ENCODE measurements around the gene PRIM1. TPM values are rescaled to one million over a fixed set of nuclear protein-coding genes. Genes with fewer than 3 reads are reported as not detected.
"Not testable (repeated sequence)": the region's sequence is repeated elsewhere in the genome, so short reads cannot be mapped to it uniquely, and the experiment has no call there.

PRIM1 gene
- total RNA-seq, 1 experiment from 2014 or later = 26.3 TPM

DNA sequence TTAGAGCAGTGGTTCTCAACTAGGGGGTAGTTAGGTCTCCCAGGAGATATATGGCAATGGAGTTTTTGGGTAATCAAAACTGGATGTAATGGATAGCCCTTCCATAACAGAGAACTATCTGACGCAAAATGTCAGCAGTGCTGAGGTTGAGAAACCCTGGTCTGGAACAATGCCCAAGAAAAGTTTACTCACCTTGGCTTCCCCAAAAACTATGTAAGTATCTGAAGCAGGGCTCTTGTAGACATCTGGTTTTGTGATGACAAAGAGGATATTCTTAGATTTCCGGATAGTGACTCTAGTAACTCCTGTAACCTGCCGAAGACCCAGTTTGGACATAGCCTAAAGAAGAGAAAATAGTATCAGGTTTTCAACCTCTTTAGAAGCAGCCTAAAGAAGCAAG lies 38.8 kb downstream of the PRIM1 start:
- H3K4me2 ChIP-seq (ENCODE audit: low read depth, low read length, poor library complexity, severe bottlenecking) = no peak overlapping the region
- no peak overlapping the region for H3K9ac ChIP-seq (ENCODE audit: low read length)
- H3K27ac ChIP-seq (ENCODE audit: low read length) = no peak overlapping the region
- H3K36me3 ChIP-seq (ENCODE audit: insufficient read depth, low read length) = peaks cover 39% of the 10 kb centered on the region
- H3K27me3 ChIP-seq (ENCODE audit: low read length) = no peaks in the 10 kb centered on the region
- H3K4me1 ChIP-seq (ENCODE audit: low read length) = peaks cover 19% of the 10 kb centered on the region
- H2AFZ ChIP-seq (ENCODE audit: low read length) = no peak overlapping the region
- H3K9me3 ChIP-seq (ENCODE audit: low read length) = no peaks in the 10 kb centered on the region
- DNase-seq = no peak
- H3K9me2 ChIP-seq (replicated peaks; ENCODE audit: insufficient read depth, low read length) = no peaks in the 10 kb centered on the region
- H4K20me1 ChIP-seq (ENCODE audit: insufficient read depth, low read depth, low read length) = peaks cover 37% of the 10 kb centered on the region
- H3K79me2 ChIP-seq (ENCODE audit: low read length) = no peaks in the 10 kb centered on the region; the same call in 1 of the 2 replicates
- H3K4me3 ChIP-seq (ENCODE audit: low read length) = no peak overlapping the region

DNA sequence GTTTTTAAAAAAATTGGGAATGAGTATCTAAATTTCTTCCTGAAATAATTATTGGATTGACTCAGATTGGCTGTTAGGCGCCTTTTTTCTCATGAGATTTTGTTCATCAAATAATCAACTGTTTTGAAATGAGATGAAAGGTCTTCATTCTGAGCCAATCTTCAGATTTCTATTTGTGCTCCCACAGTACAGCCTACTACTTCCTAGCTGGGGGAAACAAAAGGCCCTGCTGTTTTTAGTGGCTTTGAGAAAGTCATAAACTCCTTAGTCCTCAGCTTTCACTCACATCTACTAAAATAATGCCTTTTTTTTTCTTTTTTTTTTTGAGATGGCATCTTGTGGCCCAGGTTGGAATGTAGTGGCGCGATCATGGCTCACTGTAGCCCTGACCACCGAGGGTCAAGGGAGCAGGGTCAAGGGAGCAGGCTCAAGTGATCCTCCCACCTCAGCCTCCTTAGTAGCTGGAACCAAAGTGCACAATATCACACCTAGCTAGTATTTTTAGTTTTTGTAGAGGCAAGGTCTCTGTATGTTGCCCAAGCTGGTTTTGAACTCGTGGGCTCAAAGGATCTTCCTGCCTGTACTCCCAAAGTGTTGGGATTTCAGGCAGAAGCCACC lies 42.3 kb downstream of the PRIM1 start:
- Histone ChIP-seq H3K36me3 (ENCODE audit: insufficient read depth, low read length) (peaks cover 29% of the 10 kb centered on the region), H3K27ac (ENCODE audit: low read length) (no peak overlapping the region), H3K79me2 (ENCODE audit: low read length) (no peaks in the 10 kb centered on the region), H4K20me1 (ENCODE audit: insufficient read depth, low read depth, low read length) (peaks cover 11% of the 10 kb centered on the region), H3K9me2 (replicated peaks; ENCODE audit: insufficient read depth, low read length) (no peaks in the 10 kb centered on the region), H3K4me2 (ENCODE audit: low read depth, low read length, poor library complexity, severe bottlenecking) (no peak overlapping the region), H3K9ac (ENCODE audit: low read length) (no peak overlapping the region), H3K9me3 (ENCODE audit: low read length) (no peaks in the 10 kb centered on the region), H2AFZ (ENCODE audit: low read length) (no peak overlapping the region), H3K4me1 (ENCODE audit: low read length) (no peaks in the 10 kb centered on the region), H3K4me3 (ENCODE audit: low read length) (no peak overlapping the region), H3K27me3 (ENCODE audit: low read length) (no peaks in the 10 kb centered on the region)
- no peak for DNase-seq

DNA sequence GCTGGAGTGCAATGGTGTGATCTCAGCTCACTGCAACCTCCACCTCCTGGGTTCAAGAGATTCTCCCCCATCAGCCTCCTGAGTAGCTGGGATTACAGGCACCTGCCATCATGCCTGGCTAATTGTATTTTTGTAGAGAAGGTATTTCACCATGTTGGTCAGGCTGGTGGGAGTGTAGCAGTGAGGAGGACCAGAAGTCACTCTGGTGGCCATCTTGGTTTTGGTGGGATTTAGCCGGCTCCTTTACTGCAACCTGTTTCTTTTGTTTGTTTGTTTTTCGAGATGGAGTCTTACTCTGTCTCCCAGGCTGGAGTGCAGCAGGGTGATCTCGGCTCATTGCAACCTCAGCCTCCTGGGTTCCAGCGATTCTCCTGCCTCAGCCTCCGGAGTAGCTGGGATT lies 47.6 kb downstream of the PRIM1 start:
- H3K9me3 ChIP-seq (ENCODE audit: low read length); DNase-seq; H3K9me2 ChIP-seq (replicated peaks; ENCODE audit: insufficient read depth, low read length); H3K27ac ChIP-seq (ENCODE audit: low read length); H3K4me1 ChIP-seq (ENCODE audit: low read length); H3K79me2 ChIP-seq (ENCODE audit: low read length); H3K4me2 ChIP-seq (ENCODE audit: low read depth, low read length, poor library complexity, severe bottlenecking); H4K20me1 ChIP-seq (ENCODE audit: insufficient read depth, low read depth, low read length); H3K9ac ChIP-seq (ENCODE audit: low read length); H3K27me3 ChIP-seq (ENCODE audit: low read length); H3K36me3 ChIP-seq (ENCODE audit: insufficient read depth, low read length); H2AFZ ChIP-seq (ENCODE audit: low read length); H3K4me3 ChIP-seq (ENCODE audit: low read length): not testable (repeated sequence)

DNA sequence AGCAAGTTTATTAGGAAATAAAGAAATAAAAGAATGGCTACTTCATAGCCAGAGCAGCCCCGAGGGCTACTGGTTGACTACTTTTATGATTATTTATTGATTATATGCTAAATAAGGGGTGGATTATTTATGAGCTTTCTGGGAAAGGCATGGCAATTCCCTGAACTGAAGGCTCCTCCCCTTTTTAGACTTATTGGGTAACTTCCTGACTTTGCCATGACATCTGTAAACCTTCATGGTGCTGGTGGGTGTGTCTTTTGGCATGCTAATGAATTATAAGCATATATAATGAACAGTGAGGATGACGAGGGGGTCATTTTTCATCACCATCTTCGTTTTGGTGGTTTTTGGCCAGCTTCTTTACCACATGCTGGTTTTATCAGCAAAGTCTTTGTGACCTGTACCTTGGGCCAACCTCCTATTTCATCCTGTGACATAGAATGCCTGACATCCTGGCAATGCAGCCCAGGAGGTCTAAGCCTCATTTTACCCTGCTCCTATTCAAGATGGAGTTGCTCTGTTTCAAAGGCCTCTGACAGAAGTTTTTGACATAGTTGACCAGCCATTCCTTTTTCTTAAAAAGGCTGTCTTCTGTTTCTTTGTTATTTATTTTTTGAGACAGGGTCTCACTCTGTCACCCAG lies 53.0 kb downstream of the PRIM1 start:
- Histone ChIP-seq H3K4me3 (ENCODE audit: low read length) (no peak overlapping the region), H3K4me1 (ENCODE audit: low read length) (peaks cover 4% of the 10 kb centered on the region; the same call in 1 of the 2 replicates), H3K27ac (ENCODE audit: low read length) (no peak overlapping the region), H2AFZ (ENCODE audit: low read length) (no peak overlapping the region), H3K36me3 (ENCODE audit: insufficient read depth, low read length) (no peaks in the 10 kb centered on the region), H3K9me3 (ENCODE audit: low read length) (no peaks in the 10 kb centered on the region), H3K9me2 (replicated peaks; ENCODE audit: insufficient read depth, low read length) (no peaks in the 10 kb centered on the region), H3K27me3 (ENCODE audit: low read length) (no peaks in the 10 kb centered on the region), H3K9ac (ENCODE audit: low read length) (no peak overlapping the region), H3K79me2 (ENCODE audit: low read length) (no peaks in the 10 kb centered on the region), H3K4me2 (ENCODE audit: low read depth, low read length, poor library complexity, severe bottlenecking) (no peak overlapping the region), H4K20me1 (ENCODE audit: insufficient read depth, low read depth, low read length) (no peaks in the 10 kb centered on the region)
- peak; percentile 39 for DNase-seq

DNA sequence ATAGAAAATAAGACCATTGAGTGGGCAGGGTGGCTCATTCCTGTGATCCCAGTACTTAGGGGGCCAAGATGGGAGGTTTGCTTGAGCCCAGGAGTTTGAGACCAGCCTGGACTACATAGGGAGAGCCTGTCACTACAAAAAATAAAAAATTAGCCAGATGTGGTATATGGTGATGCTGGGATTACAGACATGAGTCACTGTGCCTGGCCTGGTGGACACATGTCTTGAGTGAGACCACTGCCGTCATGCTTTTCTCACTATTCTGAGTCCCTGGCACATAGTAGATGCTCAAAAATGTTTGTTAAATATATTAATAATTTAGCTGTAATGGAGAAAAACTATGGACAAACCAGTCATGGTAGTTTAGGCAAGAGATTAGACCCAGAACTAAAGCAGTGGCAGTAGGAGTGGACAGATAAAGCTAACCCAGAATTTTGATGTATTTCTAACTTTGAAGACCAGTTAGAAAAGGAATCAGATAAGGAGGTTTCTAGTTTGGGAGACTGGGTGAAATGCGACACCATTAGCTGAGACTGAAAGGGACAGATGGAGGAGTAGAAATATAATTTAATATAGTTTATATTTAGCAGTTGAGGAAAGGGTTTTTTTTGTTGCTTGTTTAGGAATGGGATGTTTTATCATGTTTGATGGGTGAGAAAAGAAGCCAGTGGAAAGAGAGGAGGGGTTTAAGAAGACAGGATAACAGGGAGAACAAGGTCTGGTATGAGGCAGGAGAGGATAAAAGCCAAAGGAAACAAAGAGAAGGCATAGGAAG lies 56.6 kb downstream of the PRIM1 start:
- H4K20me1 ChIP-seq (ENCODE audit: insufficient read depth, low read depth, low read length) = no peaks in the 10 kb centered on the region

DNA sequence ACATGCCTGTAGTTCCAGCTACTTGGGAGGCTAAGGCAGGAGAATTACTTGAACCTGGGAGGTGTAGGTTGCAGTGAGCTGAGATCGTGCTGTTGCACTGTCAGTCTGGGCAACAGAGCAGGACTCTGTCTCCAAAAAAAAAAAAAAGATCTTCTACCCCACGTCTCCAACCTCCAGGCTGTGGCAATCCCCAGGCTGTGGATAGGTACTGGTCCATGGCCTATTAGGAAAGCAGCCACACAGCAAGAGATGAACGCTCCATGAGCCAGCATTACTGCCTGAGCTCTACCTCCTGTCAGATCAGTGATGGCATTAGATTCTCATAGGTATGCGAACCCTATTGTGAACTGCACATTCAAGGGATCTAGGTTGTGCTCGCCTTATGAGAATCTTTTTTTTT lies 58.0 kb downstream of the PRIM1 start:
- DNase-seq = no peak
- no peak overlapping the region for H3K27ac ChIP-seq (ENCODE audit: low read length)
- H3K27me3 ChIP-seq (ENCODE audit: low read length) = no peaks in the 10 kb centered on the region
- no peaks in the 10 kb centered on the region for H3K9me2 ChIP-seq (replicated peaks; ENCODE audit: insufficient read depth, low read length)
- no peaks in the 10 kb centered on the region for H4K20me1 ChIP-seq (ENCODE audit: insufficient read depth, low read depth, low read length)
- H3K79me2 ChIP-seq (ENCODE audit: low read length) = peaks cover 2% of the 10 kb centered on the region; the same call in 1 of the 2 replicates
- H3K4me3 ChIP-seq (ENCODE audit: low read length) = no peak overlapping the region
- no peaks in the 10 kb centered on the region for H3K36me3 ChIP-seq (ENCODE audit: insufficient read depth, low read length)
- H3K4me1 ChIP-seq (ENCODE audit: low read length) = peaks cover 3% of the 10 kb centered on the region
- H3K9ac ChIP-seq (ENCODE audit: low read length) = no peak overlapping the region
- no peak overlapping the region for H3K4me2 ChIP-seq (ENCODE audit: low read depth, low read length, poor library complexity, severe bottlenecking)
- H2AFZ ChIP-seq (ENCODE audit: low read length) = no peak overlapping the region
- no peaks in the 10 kb centered on the region for H3K9me3 ChIP-seq (ENCODE audit: low read length)

More for the DNA sequence above, 56.6 kb downstream of the PRIM1 start:
- no peaks in the 10 kb centered on the region for H3K36me3 ChIP-seq (ENCODE audit: insufficient read depth, low read length)
- no peak overlapping the region for H2AFZ ChIP-seq (ENCODE audit: low read length)
- H3K79me2 ChIP-seq (ENCODE audit: low read length) = no peaks in the 10 kb centered on the region
- DNase-seq = no peak
- H3K4me2 ChIP-seq (ENCODE audit: low read depth, low read length, poor library complexity, severe bottlenecking) = no peak overlapping the region
- H3K4me1 ChIP-seq (ENCODE audit: low read length) = peaks cover 1% of the 10 kb centered on the region; the same call in 1 of the 2 replicates
- H3K27me3 ChIP-seq (ENCODE audit: low read length) = no peaks in the 10 kb centered on the region
- no peak overlapping the region for H3K4me3 ChIP-seq (ENCODE audit: low read length)
- H3K27ac ChIP-seq (ENCODE audit: low read length) = no peak overlapping the region
- no peaks in the 10 kb centered on the region for H3K9me2 ChIP-seq (replicated peaks; ENCODE audit: insufficient read depth, low read length)
- no peak overlapping the region for H3K9ac ChIP-seq (ENCODE audit: low read length)
- H3K9me3 ChIP-seq (ENCODE audit: low read length) = no peaks in the 10 kb centered on the region

DNA sequence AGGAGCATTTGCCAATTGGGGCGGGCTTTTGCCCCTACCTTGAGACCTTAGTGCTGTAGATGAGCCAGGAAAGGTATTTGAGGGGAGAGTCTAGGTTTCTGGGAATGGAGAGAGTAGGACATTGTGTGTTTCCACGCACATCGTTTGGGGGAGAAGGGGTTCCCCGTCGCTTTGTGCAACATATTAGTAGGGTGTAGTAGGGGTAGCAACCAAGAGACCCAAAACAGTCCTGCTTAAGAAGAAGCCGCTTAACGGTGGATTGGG lies 63.3 kb downstream of the PRIM1 start:
- DNase-seq = no peak
- Histone ChIP-seq H2AFZ (ENCODE audit: low read length) (peak overlapping the region; percentile 4; the same call in 1 of the 2 replicates), H3K27ac (ENCODE audit: low read length) (peak overlapping the region; percentile 91), H3K4me2 (ENCODE audit: low read depth, low read length, poor library complexity, severe bottlenecking) (peak overlapping the region; percentile 82), H4K20me1 (ENCODE audit: insufficient read depth, low read depth, low read length) (peaks cover 13% of the 10 kb centered on the region), H3K9me3 (ENCODE audit: low read length) (no peaks in the 10 kb centered on the region), H3K27me3 (ENCODE audit: low read length) (no peaks in the 10 kb centered on the region), H3K4me3 (ENCODE audit: low read length) (peak overlapping the region; percentile 69), H3K4me1 (ENCODE audit: low read length) (peaks cover 35% of the 10 kb centered on the region), H3K79me2 (ENCODE audit: low read length) (peaks cover 47% of the 10 kb centered on the region), H3K9ac (ENCODE audit: low read length) (peak overlapping the region; percentile 78), H3K9me2 (replicated peaks; ENCODE audit: insufficient read depth, low read length) (no peaks in the 10 kb centered on the region), H3K36me3 (ENCODE audit: insufficient read depth, low read length) (peaks cover 22% of the 10 kb centered on the region; the same call in 1 of the 2 replicates)

DNA sequence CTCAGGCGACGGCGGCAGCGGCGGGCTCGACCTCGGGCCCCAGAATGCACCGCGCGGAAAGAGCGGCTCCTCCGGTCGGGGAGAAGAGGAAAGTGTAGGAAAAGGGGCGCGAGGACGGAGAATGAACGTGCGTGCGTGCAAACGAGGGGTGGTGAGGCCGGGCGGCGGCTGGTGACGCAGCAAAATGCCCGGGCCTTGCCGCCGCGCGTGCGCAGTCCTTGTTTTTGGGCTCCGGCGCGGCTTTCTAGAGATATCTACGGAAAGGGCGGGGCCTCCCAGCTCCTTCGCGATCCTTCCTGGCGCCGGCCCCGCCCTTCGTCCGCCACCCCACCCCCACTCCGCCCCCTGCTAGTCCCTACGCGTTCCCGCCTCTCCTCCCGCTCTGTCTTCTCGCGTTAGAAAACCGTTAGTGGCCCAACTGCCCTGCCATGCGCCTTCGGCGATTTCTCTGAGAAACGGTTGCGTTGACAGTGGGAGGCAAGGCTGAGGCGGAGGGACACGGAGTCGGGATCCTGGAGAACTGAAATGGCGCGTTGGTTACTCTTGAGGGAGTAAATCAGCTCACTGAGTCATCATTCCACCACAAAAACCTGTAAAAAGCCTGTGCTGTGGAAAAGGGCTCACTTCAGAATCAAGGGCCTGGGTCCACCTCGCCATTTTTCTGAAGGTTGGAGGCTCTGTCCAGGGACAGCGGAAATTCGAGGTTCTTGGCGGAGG lies 63.8 kb downstream of the PRIM1 start, which contains the start of gene PTGES3:
Gene PTGES3, minus strand, starts transcription at position 156 of the 717 bp plus-strand sequence. CDS start 285 bp downstream, outside the sequence.
- Histone ChIP-seq H3K4me1 (ENCODE audit: low read length) (peaks cover 35% of the 10 kb centered on the region), H3K4me3 (ENCODE audit: low read length) (peak within 1 kb of the TSS; percentile 96), H2AFZ (ENCODE audit: low read length) (peak within 1 kb of the TSS; percentile 4; the same call in 1 of the 2 replicates), H3K79me2 (ENCODE audit: low read length) (peaks cover 52% of the 10 kb centered on the region), H4K20me1 (ENCODE audit: insufficient read depth, low read depth, low read length) (peaks cover 13% of the 10 kb centered on the region), H3K9me3 (ENCODE audit: low read length) (no peaks in the 10 kb centered on the region), H3K27ac (ENCODE audit: low read length) (peak within 1 kb of the TSS; percentile 91), H3K4me2 (ENCODE audit: low read depth, low read length, poor library complexity, severe bottlenecking) (peak within 1 kb of the TSS; percentile 82), H3K9me2 (replicated peaks; ENCODE audit: insufficient read depth, low read length) (no peaks in the 10 kb centered on the region), H3K9ac (ENCODE audit: low read length) (peak within 1 kb of the TSS; percentile 99), H3K36me3 (ENCODE audit: insufficient read depth, low read length) (peaks cover 22% of the 10 kb centered on the region; the same call in 1 of the 2 replicates), H3K27me3 (ENCODE audit: low read length) (no peaks in the 10 kb centered on the region)
- peak; percentile 99 for DNase-seq

All from Karpas-422 (cell line).